Chondrocyte (in vitro differentiated cells): ENCODE data around the gene ASB13. TPM values are rescaled to one million over a fixed set of nuclear protein-coding genes. Genes with fewer than 3 reads are reported as not detected.

Experiments
- DNase-seq: peaks from one replicate; pipeline ENCODE4 v3.0.0; 2021; ENCODE audit warnings: mixed read lengths, low spot score
- H3K27ac Mint-ChIP-seq: one replicate; pipeline ENCODE4 v1.8.0; 2021; ENCODE audit warnings: mild to moderate bottlenecking, moderate library complexity, mixed read lengths; ENCODE audit not compliant: unreplicated experiment
- H3K27me3 Mint-ChIP-seq: 2 replicates; pipeline ENCODE4 v1.8.0; 2021; ENCODE audit warnings: low read depth, mixed read lengths
- H3K36me3 Mint-ChIP-seq: 2 replicates; pipeline ENCODE4 v1.8.0; 2021; ENCODE audit warnings: low read depth, mixed read lengths
- H3K4me1 Mint-ChIP-seq: 2 replicates; pipeline ENCODE4 v1.8.0; 2021; ENCODE audit warnings: low read depth, mild to moderate bottlenecking, mixed read lengths
- H3K4me3 Mint-ChIP-seq: one replicate; pipeline ENCODE4 v1.8.0; 2021; ENCODE audit warnings: mild to moderate bottlenecking, moderate library complexity, mixed read lengths; ENCODE audit not compliant: unreplicated experiment
- H3K9me3 Mint-ChIP-seq: 2 replicates; pipeline ENCODE4 v1.8.0; 2021; ENCODE audit warnings: low read depth, mixed read lengths
- total RNA-seq: library from RNA; stranded (reverse); gene quantifications from 3 replicates; pipeline ENCODE4 v1.2.1, GENCODE V29; 2021
- TF ChIP-seq, protein P1 (sequence below): fragments of 200-600 bp; sonication (generic); IDR thresholded peaks from 2 replicates; pipeline ENCODE4 v1.5.0; 2021; ENCODE audit warnings: antibody characterized with exemption, mild to moderate bottlenecking, moderate library complexity

Gene ASB13
- total RNA-seq, 1 donor from 2014 or later, result 14.0 TPM

DNA sequence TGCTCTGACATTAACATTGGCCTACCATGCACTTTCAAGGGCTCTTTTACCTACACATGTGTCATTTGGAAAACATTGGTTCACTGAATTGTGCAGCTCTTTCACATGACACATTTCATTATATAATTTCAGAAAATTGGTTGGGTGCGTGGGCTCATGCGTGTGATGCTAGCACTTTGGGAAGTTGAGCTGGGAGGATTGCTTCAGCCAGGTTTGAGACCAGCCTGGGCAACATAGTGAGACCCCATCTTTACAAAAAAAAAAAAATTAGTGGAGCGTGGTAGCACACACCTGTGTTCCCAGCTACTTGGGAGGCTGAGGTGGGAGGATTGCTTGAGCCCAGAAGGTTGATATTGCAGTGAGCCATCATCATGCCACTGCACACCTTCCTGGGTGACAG, 22.2 kb upstream of the ASB13 start:
- Mint-ChIP-seq H3K4me1 (peaks cover 40% of the 10 kb centered on the region), H3K9me3 (no peaks in the 10 kb centered on the region), H3K36me3 (no peaks in the 10 kb centered on the region), H3K27me3 (no peaks in the 10 kb centered on the region), H3K27ac (no peak overlapping the region), H3K4me3 (no peak overlapping the region)
- TF ChIP-seq, protein P1, sequence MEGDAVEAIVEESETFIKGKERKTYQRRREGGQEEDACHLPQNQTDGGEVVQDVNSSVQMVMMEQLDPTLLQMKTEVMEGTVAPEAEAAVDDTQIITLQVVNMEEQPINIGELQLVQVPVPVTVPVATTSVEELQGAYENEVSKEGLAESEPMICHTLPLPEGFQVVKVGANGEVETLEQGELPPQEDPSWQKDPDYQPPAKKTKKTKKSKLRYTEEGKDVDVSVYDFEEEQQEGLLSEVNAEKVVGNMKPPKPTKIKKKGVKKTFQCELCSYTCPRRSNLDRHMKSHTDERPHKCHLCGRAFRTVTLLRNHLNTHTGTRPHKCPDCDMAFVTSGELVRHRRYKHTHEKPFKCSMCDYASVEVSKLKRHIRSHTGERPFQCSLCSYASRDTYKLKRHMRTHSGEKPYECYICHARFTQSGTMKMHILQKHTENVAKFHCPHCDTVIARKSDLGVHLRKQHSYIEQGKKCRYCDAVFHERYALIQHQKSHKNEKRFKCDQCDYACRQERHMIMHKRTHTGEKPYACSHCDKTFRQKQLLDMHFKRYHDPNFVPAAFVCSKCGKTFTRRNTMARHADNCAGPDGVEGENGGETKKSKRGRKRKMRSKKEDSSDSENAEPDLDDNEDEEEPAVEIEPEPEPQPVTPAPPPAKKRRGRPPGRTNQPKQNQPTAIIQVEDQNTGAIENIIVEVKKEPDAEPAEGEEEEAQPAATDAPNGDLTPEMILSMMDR, result no peak
- no peak for DNase-seq

DNA sequence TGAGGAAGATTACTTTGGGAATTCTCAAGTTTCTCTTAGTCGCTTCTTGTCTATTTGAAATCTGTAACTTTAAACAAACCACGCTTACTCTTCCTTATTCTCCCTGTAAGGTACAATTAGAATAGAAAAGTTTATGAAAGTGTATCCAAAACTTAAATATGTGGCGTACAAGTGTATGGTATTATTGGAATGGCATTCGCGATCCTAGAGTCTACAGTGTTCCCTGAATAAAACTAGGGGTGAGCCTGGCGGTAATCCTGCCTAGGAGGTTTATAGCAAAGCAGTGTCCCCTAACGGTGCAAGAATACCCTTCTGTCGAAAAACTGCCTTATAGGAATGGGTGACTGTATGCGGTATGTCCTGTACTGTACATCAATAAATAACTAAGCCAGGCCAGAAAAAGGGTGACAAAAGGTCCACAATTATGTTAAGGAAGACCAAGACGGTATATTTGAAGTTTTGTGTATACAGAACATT, 19.4 kb upstream of the ASB13 start:
- no peaks in the 10 kb centered on the region for H3K27me3 Mint-ChIP-seq
- H3K4me1 Mint-ChIP-seq, result peaks cover 24% of the 10 kb centered on the region
- TF ChIP-seq, protein P1, result peak; percentile 70
- no peaks in the 10 kb centered on the region for H3K36me3 Mint-ChIP-seq
- peak overlapping the region; percentile 97 for H3K4me3 Mint-ChIP-seq
- DNase-seq, result no peak
- peak overlapping the region; percentile 98 for H3K27ac Mint-ChIP-seq
- H3K9me3 Mint-ChIP-seq, result no peaks in the 10 kb centered on the region

DNA sequence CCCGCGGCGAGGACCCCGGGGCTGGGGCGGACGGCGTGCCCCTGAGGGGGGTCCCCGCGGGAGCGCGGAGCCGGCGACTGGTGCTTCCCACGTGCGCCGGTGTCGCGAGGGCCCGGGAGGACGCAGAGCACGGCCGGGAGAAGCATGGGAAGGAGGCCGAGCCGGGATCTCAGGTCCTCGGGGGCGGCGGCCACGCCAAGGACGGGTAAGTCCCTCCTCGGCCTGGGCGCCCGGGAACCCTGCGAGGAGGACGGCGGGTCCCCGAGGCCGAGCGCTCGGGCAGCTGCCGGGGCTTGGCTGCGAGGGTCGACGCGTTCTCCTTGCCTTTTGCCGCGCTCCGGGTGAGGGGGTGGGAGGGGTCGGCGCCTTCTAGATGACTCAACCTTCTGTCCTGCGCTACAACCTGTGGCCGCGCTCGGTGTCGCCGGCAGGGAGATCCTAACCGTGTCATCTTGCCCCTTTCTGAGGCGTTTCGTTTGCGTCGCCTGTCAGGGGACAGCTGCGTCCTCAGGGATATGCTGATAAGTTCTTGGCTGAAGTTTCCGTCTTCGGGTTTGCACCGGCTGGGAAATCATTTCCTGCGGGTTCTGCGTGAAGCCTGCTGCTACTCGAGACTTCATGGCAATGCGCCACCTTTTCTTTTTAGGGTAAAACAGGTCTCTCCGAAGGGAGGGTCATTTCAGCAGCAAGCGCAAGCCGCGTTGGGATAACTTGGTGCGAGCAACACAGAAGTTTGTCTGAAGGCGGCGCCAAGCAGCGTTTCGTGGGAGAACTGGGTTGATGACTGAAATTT, 18.8 kb upstream of the ASB13 start:
- TF ChIP-seq, protein P1, result peak; percentile 82
- DNase-seq, result no peak
- no peaks in the 10 kb centered on the region for H3K9me3 Mint-ChIP-seq

DNA sequence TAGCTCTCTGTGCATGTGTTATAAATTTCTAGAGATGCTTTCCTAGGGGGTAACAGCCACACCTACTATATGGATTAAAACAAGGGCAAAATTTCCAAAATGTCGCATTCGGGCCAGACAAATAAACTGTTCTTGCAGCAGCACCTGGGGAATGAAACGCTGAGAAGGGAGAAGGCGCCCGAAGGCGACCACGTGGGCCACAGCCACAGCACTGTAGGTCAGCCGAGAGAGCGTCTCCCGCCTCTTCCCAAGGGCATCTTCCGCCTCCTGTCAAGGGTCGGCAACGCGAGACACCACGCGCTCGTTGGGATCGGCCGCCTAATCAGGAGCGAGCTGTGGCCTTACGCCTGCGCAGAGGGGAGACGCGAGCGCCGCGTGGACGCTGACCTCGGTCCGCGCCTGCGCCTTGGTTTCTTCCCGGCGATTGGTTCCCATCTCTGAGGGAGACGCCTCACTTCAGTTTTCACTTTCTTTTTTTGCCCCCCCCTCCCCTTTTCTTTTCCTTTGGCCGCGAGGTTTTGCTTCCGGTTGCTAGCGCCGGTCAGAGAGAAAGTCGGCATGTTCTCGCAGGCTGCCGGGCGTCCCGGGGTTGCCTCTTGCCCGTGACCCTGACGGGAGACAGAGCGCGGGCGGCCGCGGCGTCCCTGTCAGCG, 18.0 kb upstream of the ASB13 start, which contains the start of gene TASOR2:
Gene TASOR2, plus strand, starts transcription at position 521 of the 653 bp plus-strand sequence. CDS start 35,805 bp downstream, outside the sequence.
- Mint-ChIP-seq H3K27me3 (no peaks in the 10 kb centered on the region), H3K4me3 (peak within 1 kb of the TSS; percentile 97), H3K4me1 (peaks cover 24% of the 10 kb centered on the region), H3K9me3 (no peaks in the 10 kb centered on the region), H3K36me3 (no peaks in the 10 kb centered on the region), H3K27ac (peak within 1 kb of the TSS; percentile 98)
- TF ChIP-seq, protein P1, result no peak
- peak; percentile 97 for DNase-seq

More for the DNA sequence above, 18.8 kb upstream of the ASB13 start:
- Mint-ChIP-seq H3K36me3 (no peaks in the 10 kb centered on the region), H3K4me3 (peak overlapping the region; percentile 97), H3K4me1 (peaks cover 24% of the 10 kb centered on the region), H3K27me3 (no peaks in the 10 kb centered on the region), H3K27ac (peak overlapping the region; percentile 98)

DNA sequence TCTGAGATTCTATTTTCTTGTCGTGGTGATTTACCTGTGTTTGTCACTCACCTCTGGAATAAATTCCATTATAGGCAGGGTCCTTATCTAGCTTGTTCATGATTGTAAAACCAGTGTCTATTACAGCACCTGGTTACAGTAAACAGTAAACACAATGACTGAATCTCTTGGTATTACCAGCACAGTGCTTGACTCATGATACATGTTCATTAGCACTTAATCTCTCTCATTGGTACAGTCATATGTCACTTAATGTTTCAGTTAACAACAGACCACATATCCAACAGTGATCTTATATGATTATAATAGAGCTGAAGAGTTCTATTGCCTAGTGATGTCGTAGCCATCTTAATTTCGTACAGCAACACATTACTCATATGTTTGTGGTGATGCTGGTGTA, 16.7 kb upstream of the ASB13 start:
- no peak overlapping the region for H3K27ac Mint-ChIP-seq
- H3K9me3 Mint-ChIP-seq, result no peaks in the 10 kb centered on the region
- no peak overlapping the region for H3K4me3 Mint-ChIP-seq
- TF ChIP-seq, protein P1, result no peak
- H3K36me3 Mint-ChIP-seq, result no peaks in the 10 kb centered on the region
- H3K27me3 Mint-ChIP-seq, result peaks cover 2% of the 10 kb centered on the region
- DNase-seq, result no peak
- H3K4me1 Mint-ChIP-seq, result peaks cover 23% of the 10 kb centered on the region
